IMR-90 (cell line): Measurements from ENCODE around the gene FRY. TPM values are rescaled to one million over a fixed set of nuclear protein-coding genes. Genes with fewer than 3 reads are reported as not detected.

Source experiments
- ATAC-seq: fragments of 200-7000 bp; cut with Tn5 transposase; 2 replicates; pipeline ENCODE4 v1.9.1; 2020; ENCODE audit warnings: low read depth, mild to moderate bottlenecking, moderate library complexity
- BruUV-seq: library from RNA; stranded (reverse); fragments of 400-500 nt; replicated peaks from 2 replicates; lab custom pipeline; 2021; lab: Mats Ljungman, UMichigan
- CTCF ChIA-PET: fragments of 300-600 bp; formaldehyde crosslinking; extraction: SDS; loops from one replicate; lab custom pipeline; 2021; ENCODE audit warnings: antibody characterized with exemption; lab: Yijun Ruan, JAX
- POLR2A ChIA-PET: fragments of 300-600 bp; sonication (Branson Sonifier 250); formaldehyde crosslinking; loops from one replicate; lab custom pipeline; 2022; ENCODE audit warnings: antibody characterized with exemption; ENCODE audit not compliant: unreplicated experiment; lab: Charles Lee
- DNase-seq: peaks from one replicate; pipeline ENCODE4 v3.0.0; 2013
- H2AFZ ChIP-seq: replicated peaks from 2 replicates; pipeline ENCODE3; 2013; ENCODE audit warnings: low read length, mild to moderate bottlenecking; ENCODE audit not compliant: poor library complexity
- H2AK5ac ChIP-seq: 2 replicates; pipeline ENCODE4 v1.6.1; 2013; ENCODE audit warnings: low read depth, low read length, inconsistent platforms
- H2AK9ac ChIP-seq: replicated peaks from 2 replicates; pipeline ENCODE3; 2013; ENCODE audit warnings: mild to moderate bottlenecking, low read depth, low read length, moderate library complexity; ENCODE audit not compliant: poor library complexity
- H2BK120ac ChIP-seq: 2 replicates; pipeline ENCODE4 v1.6.1; 2013; ENCODE audit warnings: low read depth, low read length, inconsistent platforms
- H2BK15ac ChIP-seq: 3 replicates; pipeline ENCODE4 v1.6.1; 2013; ENCODE audit warnings: low read depth, low read length, inconsistent platforms
- H2BK20ac ChIP-seq: 2 replicates; pipeline ENCODE4 v1.6.1; 2013; ENCODE audit warnings: low read depth, mild to moderate bottlenecking, inconsistent platforms, low read length, moderate library complexity
- H2BK5ac ChIP-seq: 2 replicates; pipeline ENCODE4 v1.6.1; 2013; ENCODE audit warnings: mild to moderate bottlenecking, low read depth, low read length, inconsistent platforms; ENCODE audit not compliant: poor library complexity, severe bottlenecking
- H3K14ac ChIP-seq: replicated peaks from 2 replicates; pipeline ENCODE4 v1.6.1; 2013; ENCODE audit warnings: low read depth, low read length, inconsistent platforms
- H3K18ac ChIP-seq: 2 replicates; pipeline ENCODE4 v1.6.1; 2013; ENCODE audit warnings: low read depth, low read length, control low read depth
- H3K23ac ChIP-seq: 2 replicates; pipeline ENCODE4 v1.6.1; 2013; ENCODE audit warnings: low read depth, low read length, inconsistent platforms
- H3K27ac ChIP-seq: 2 replicates; pipeline ENCODE4 v1.5.1; 2013; ENCODE audit warnings: mild to moderate bottlenecking, control low read depth, low read length; ENCODE audit not compliant: insufficient read depth
- H3K27me3 ChIP-seq: 2 replicates; pipeline ENCODE4 v1.6.1; 2013; ENCODE audit warnings: low read length; ENCODE audit not compliant: control insufficient read depth, insufficient read depth
- H3K36me3 ChIP-seq: 2 replicates; pipeline ENCODE4 v1.6.1; 2013; ENCODE audit warnings: low read length, mixed read lengths; ENCODE audit not compliant: control insufficient read depth, insufficient read depth
- H3K4ac ChIP-seq: 2 replicates; pipeline ENCODE4 v1.6.1; 2013; ENCODE audit warnings: low read depth, low read length, inconsistent platforms
- H3K4me1 ChIP-seq: 2 replicates; pipeline ENCODE4 v1.6.1; 2013; ENCODE audit warnings: low read length, mixed read lengths; ENCODE audit not compliant: control insufficient read depth, insufficient read depth
- H3K4me2 ChIP-seq: 2 replicates; pipeline ENCODE4 v1.6.1; 2013; ENCODE audit warnings: low read depth, mild to moderate bottlenecking, control low read depth, low read length, moderate library complexity
- H3K4me3 ChIP-seq: 2 replicates; pipeline ENCODE4 v1.5.1; 2013; ENCODE audit warnings: low read depth, mild to moderate bottlenecking, control low read depth, low read length, moderate library complexity; ENCODE audit not compliant: insufficient read depth
- H3K56ac ChIP-seq: 2 replicates; pipeline ENCODE4 v1.6.1; 2013; ENCODE audit warnings: low read length, inconsistent platforms; ENCODE audit not compliant: insufficient read depth; ENCODE audit errors: extremely low read depth
- H3K79me1 ChIP-seq, 2 experiments: 2 replicates each; pipeline ENCODE4 v1.6.1; 2013; ENCODE audit warnings: low read length in 2 of 2, inconsistent platforms in 1 of 2, low read depth in 1 of 2
- H3K9ac ChIP-seq: 2 replicates; pipeline ENCODE4 v1.6.1; 2013; ENCODE audit warnings: low read depth, low read length, control low read depth
- H3K9me1 ChIP-seq: 2 replicates; pipeline ENCODE4 v1.6.1; 2013; ENCODE audit warnings: low read length, inconsistent platforms; ENCODE audit not compliant: insufficient read depth
- H3K9me3 ChIP-seq: 2 replicates; pipeline ENCODE4 v1.6.1; 2013; ENCODE audit warnings: low read length; ENCODE audit not compliant: control insufficient read depth, insufficient read depth
- H4K20me1 ChIP-seq: 2 replicates; pipeline ENCODE4 v1.6.1; 2013; ENCODE audit warnings: low read length, inconsistent platforms; ENCODE audit not compliant: insufficient read depth
- H4K5ac ChIP-seq: 2 replicates; pipeline ENCODE4 v1.6.1; 2013; ENCODE audit warnings: mild to moderate bottlenecking, low read depth, low read length, control low read depth
- H4K8ac ChIP-seq, 2 experiments: 2 replicates each; pipeline ENCODE4 v1.6.1; 2013; ENCODE audit warnings: low read depth in 2 of 2, low read length in 2 of 2, control low read depth in 1 of 2, inconsistent platforms in 1 of 2
- H4K91ac ChIP-seq: 2 replicates; pipeline ENCODE4 v1.6.1; 2013; ENCODE audit warnings: low read depth, low read length, inconsistent platforms; ENCODE audit not compliant: insufficient read depth
- MAZ ChIP-seq: IDR thresholded peaks from 2 replicates; pipeline ENCODE4 v1.6.1; 2012; ENCODE audit warnings: low read depth, mild to moderate bottlenecking, low read length, improper control_type of control experiment, moderate library complexity, borderline replicate concordance
- WGBS, 2 experiments: methylation state at CpG; one replicate each; pipeline versions ENCODE4 v1.1.5 to v1.1.7; 2013; ENCODE audit warnings: missing lambda C conversion rate in 2 of 2; ENCODE audit not compliant: insufficient read length in 1 of 2; ENCODE audit errors: extremely low coverage in 2 of 2; 5-methylcytosine and 5-hydroxymethylcytosine counted together
- dilution Hi-C: fragments of 300-500 bp; cut with HindIII; formaldehyde crosslinking; loops from one replicate; pipeline ENCODE4 v1.14.3; 2018; ENCODE audit warnings: low sequenced_read_pairs; ENCODE audit not compliant: unreplicated experiment
- in situ Hi-C: fragments of 300-500 bp; cut with MboI; formaldehyde crosslinking; loops from 3 replicates; pipeline ENCODE4 v1.14.3; 2019; ENCODE audit warnings: low sequenced_read_pairs, inconsistent platforms, mixed read lengths
- intact Hi-C: fragments of 100-400 bp; cut with micrococcal nuclease; formaldehyde crosslinking; loops from 2 replicates; pipeline ENCODE4 v1.10.0; 2022
- polyA plus RNA-seq, 3 experiments: library from polyadenylated mRNA; depleted of rRNA; stranded (reverse); fragments of >200 nt; gene quantifications; 2 replicates each; pipeline ENCODE4 v1.2.3, GENCODE V29; 2012; ENCODE audit warnings: low replicate concordance in 1 of 3
- total RNA-seq: library from RNA; depleted of rRNA; stranded (reverse); fragments of >200 nt; gene quantifications from 2 replicates; pipeline ENCODE4 v1.2.3, GENCODE V29; 2012

The FRY gene
- total and polyA plus RNA-seq, 2 of the 4 experiments (the other 2 are of a cell fraction), result 3.0 to 4.8 TPM

DNA sequence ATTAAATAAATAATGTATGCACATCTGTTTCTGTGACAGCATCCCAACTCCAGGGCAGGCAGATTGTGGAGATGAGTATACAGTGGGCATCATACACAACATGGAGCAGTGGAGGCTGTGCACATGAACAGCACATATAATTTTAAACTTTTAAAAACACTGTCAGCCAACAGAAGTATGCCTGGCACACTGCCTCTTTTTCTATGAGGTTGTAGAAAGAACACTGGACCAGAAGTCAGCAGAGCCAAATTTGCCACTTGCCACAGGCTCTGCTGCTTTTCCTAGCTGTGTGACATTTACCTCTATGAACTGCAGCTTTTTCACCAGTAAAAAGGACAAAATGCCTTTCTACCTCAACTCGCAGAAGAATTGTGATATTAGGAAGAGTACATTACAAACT, 118.7 kb downstream of the FRY start:
- Histone ChIP-seq H4K20me1 (no peaks in the 10 kb centered on the region), H2BK20ac (no peak overlapping the region), H4K5ac (no peak overlapping the region), H3K18ac (no peak overlapping the region), H3K79me1 (no peaks in the 10 kb centered on the region), H2AK9ac (no peak overlapping the region), H2BK15ac (no peak overlapping the region), H2BK5ac (no peak overlapping the region), H3K9me1 (no peaks in the 10 kb centered on the region), H3K4me3 (no peak overlapping the region), H2BK120ac (peak overlapping the region; percentile 3; the same call in 1 of the 2 replicates), H3K14ac (no peak overlapping the region), H3K4me1 (peaks cover 5% of the 10 kb centered on the region; the same call in 1 of the 2 replicates), H3K9ac (no peak overlapping the region), H3K27ac (no peak overlapping the region), H3K23ac (no peak overlapping the region; the same call in 1 of the 2 replicates), H3K27me3 (no peaks in the 10 kb centered on the region), H3K4ac (no peak overlapping the region), H2AK5ac (no peak overlapping the region), H2AFZ (no peak overlapping the region), H4K91ac (no peak overlapping the region), H3K4me2 (no peak overlapping the region), H3K9me3 (no peaks in the 10 kb centered on the region), H3K36me3 (no peaks in the 10 kb centered on the region; the same call in 1 of the 2 replicates), H4K8ac (no peak overlapping the region), H3K56ac (no peak overlapping the region)
- dilution Hi-C loops (no loop called here), intact Hi-C loops (no loop called here), in situ Hi-C loops (no loop called here)
- TF ChIP-seq MAZ, result no peak
- CTCF ChIA-PET, result no interaction called here
- BruUV-seq, result no TSS peak
- WGBS, 2 experiments, result no CpG with 5 or more reads among the region's 1 CpG
- ATAC-seq (no peak), DNase-seq (peak; percentile 11)
- POLR2A ChIA-PET, result no interaction called here
